Suprapubic skin (tissue), 4 donors: ENCODE results near the gene SYNE2. TPM values are rescaled to one million over a fixed set of nuclear protein-coding genes. Genes with fewer than 3 reads are reported as not detected.

Experiments used
- DNase-seq, 2 donors: peaks; one replicate each; pipeline ENCODE4 v3.0.0-alpha.2; 2019; ENCODE audit warnings: low spot score in 2 of 2
- H3K27ac ChIP-seq: fragments of 200-600 bp; sonication (generic); one replicate; pipeline ENCODE4 v1.5.1; 2019
- H3K27me3 ChIP-seq: fragments of 200-600 bp; sonication (generic); one replicate; pipeline ENCODE4 v1.5.1; 2019
- H3K36me3 ChIP-seq: fragments of 200-600 bp; sonication (generic); one replicate; pipeline ENCODE4 v1.5.1; 2019
- H3K4me1 ChIP-seq: fragments of 200-600 bp; sonication (generic); one replicate; pipeline ENCODE4 v1.5.1; 2019
- H3K4me3 ChIP-seq: fragments of 200-600 bp; sonication (generic); one replicate; pipeline ENCODE4 v1.5.1; 2019; ENCODE audit warnings: mild to moderate bottlenecking
- H3K9me3 ChIP-seq: fragments of 200-600 bp; sonication (generic); one replicate; pipeline ENCODE4 v1.5.1; 2019
- CTCF ChIP-seq, 2 donors: fragments of 200-600 bp in 1 of 2; fragments of 450-650 bp in 1 of 2; sonication (generic) in 1 of 2; IDR thresholded peaks; one replicate each; pipeline ENCODE4 v1.5.1; 2016 to 2019; ENCODE audit warnings: antibody characterized with exemption in 2 of 2, mild to moderate bottlenecking in 1 of 2, moderate library complexity in 1 of 2
- EP300 ChIP-seq: sonication (generic); formaldehyde crosslinking; IDR thresholded peaks from one replicate; pipeline ENCODE4 v1.6.1; 2017; ENCODE audit warnings: antibody characterized with exemption
- POLR2A ChIP-seq, 2 donors: fragments of 450-650 bp; IDR thresholded peaks; one replicate each; pipeline ENCODE4 v1.6.1; 2017; ENCODE audit warnings: antibody characterized with exemption in 2 of 2, mild to moderate bottlenecking in 2 of 2, moderate library complexity in 2 of 2
- POLR2AphosphoS5 ChIP-seq, 3 donors: sonication (generic); formaldehyde crosslinking; IDR thresholded peaks; one replicate each; pipeline ENCODE4 v1.6.1; 2017; ENCODE audit warnings: antibody characterized with exemption in 3 of 3
- WGBS: methylation state at CpG from one replicate; pipeline ENCODE4 v1.1.5; 2018; 5-methylcytosine and 5-hydroxymethylcytosine counted together
- total RNA-seq, 4 donors: library from RNA; depleted of rRNA; stranded (reverse); fragments of >200 nt; gene quantifications; one replicate each; pipeline ENCODE4 v1.1.0, GENCODE V29; 2016

The SYNE2 gene
- total RNA-seq, 4 donors from 2014 or later = 234 to 658 (median 244) TPM

- H3K27ac ChIP-seq = no peak overlapping the region
- no peak for DNase-seq
- no peaks in the 10 kb centered on the region for H3K27me3 ChIP-seq
- no peaks in the 10 kb centered on the region for H3K9me3 ChIP-seq
- WGBS = 91% methylated on average over 7 of the region's 7 CpGs
- H3K4me3 ChIP-seq = no peak overlapping the region
- no peak for TF ChIP-seq EP300
- TF ChIP-seq POLR2A (IDR thresholded peaks at IDR 0.05) = no peak
- no peak for TF ChIP-seq POLR2AphosphoS5 (IDR thresholded peaks at IDR 0.05)
- TF ChIP-seq CTCF (IDR thresholded peaks at IDR 0.05) = no peak
- H3K36me3 ChIP-seq = peaks cover 28% of the 10 kb centered on the region
- H3K4me1 ChIP-seq = peaks cover 16% of the 10 kb centered on the region
Observed at GRCh38 chr14:63991833-63992232, 139.0 kb downstream of the SYNE2 start.

GRCh38 chr14:63992858-63993257 lies 140.1 kb downstream of the SYNE2 start:
- Histone ChIP-seq H3K9me3 (no peaks in the 10 kb centered on the region), H3K4me1 (peaks cover 16% of the 10 kb centered on the region), H3K4me3 (no peak overlapping the region), H3K36me3 (peaks cover 36% of the 10 kb centered on the region), H3K27ac (peak overlapping the region; percentile 52), H3K27me3 (no peaks in the 10 kb centered on the region)
- DNase-seq = no peak
- TF ChIP-seq CTCF (IDR thresholded peaks at IDR 0.05) = no peak
- peak in 1 of 3 donors; percentile 22 for TF ChIP-seq POLR2AphosphoS5 (IDR thresholded peaks at IDR 0.05)
- WGBS = 52% methylated on average over 6 of the region's 6 CpGs

GRCh38 chr14:63993992-63994391 lies 141.2 kb downstream of the SYNE2 start:
- Histone ChIP-seq H3K9me3 (no peaks in the 10 kb centered on the region), H3K27me3 (no peaks in the 10 kb centered on the region), H3K4me1 (peaks cover 16% of the 10 kb centered on the region), H3K4me3 (no peak overlapping the region), H3K27ac (no peak overlapping the region), H3K36me3 (peaks cover 48% of the 10 kb centered on the region)
- WGBS = 59% methylated on average over 3 of the region's 3 CpGs
- no peak for DNase-seq
- TF ChIP-seq CTCF (IDR thresholded peaks at IDR 0.05) = no peak
- no peak for TF ChIP-seq POLR2A (IDR thresholded peaks at IDR 0.05)
- no peak for TF ChIP-seq POLR2AphosphoS5 (IDR thresholded peaks at IDR 0.05)
- no peak for TF ChIP-seq EP300

- H3K9me3 ChIP-seq = no peaks in the 10 kb centered on the region
- 93% methylated on average over 4 of the region's 4 CpGs for WGBS
Observed at GRCh38 chr14:63995285-63995684, 142.5 kb downstream of the SYNE2 start.

GRCh38 chr14:63996016-63996415 lies 143.2 kb downstream of the SYNE2 start:
- H3K4me1 ChIP-seq = peaks cover 16% of the 10 kb centered on the region
- H3K9me3 ChIP-seq = no peaks in the 10 kb centered on the region
- no peak for DNase-seq
- H3K36me3 ChIP-seq = peaks cover 56% of the 10 kb centered on the region
- no peak overlapping the region for H3K27ac ChIP-seq
- no peaks in the 10 kb centered on the region for H3K27me3 ChIP-seq
- no peak overlapping the region for H3K4me3 ChIP-seq
- WGBS = 71% methylated on average over 4 of the region's 4 CpGs
- TF ChIP-seq POLR2AphosphoS5 (IDR thresholded peaks at IDR 0.05) (no peak), CTCF (IDR thresholded peaks at IDR 0.05) (no peak), EP300 (no peak), POLR2A (IDR thresholded peaks at IDR 0.05) (no peak)

More at GRCh38 chr14:63995285-63995684, 142.5 kb downstream of the SYNE2 start:
- Histone ChIP-seq H3K4me1 (peaks cover 16% of the 10 kb centered on the region), H3K27ac (no peak overlapping the region), H3K36me3 (peaks cover 51% of the 10 kb centered on the region), H3K4me3 (no peak overlapping the region), H3K27me3 (no peaks in the 10 kb centered on the region)
- DNase-seq = no peak
- no peak for TF ChIP-seq POLR2A (IDR thresholded peaks at IDR 0.05)
- no peak for TF ChIP-seq EP300
- TF ChIP-seq POLR2AphosphoS5 (IDR thresholded peaks at IDR 0.05) = no peak
- no peak for TF ChIP-seq CTCF (IDR thresholded peaks at IDR 0.05)
